Suprapubic skin (tissue), 3 donors: ENCODE measurements around the gene GRB14.

Experiments used
- CTCF ChIP-seq, 2 donors: fragments of 200-600 bp in 1 of 2; fragments of 450-650 bp in 1 of 2; sonication (generic) in 1 of 2; IDR thresholded peaks; one replicate each; pipeline ENCODE4 v1.5.1; 2016 to 2019; ENCODE audit warnings: antibody characterized with exemption in 2 of 2, mild to moderate bottlenecking in 1 of 2, moderate library complexity in 1 of 2
- POLR2AphosphoS5 ChIP-seq, 3 donors: sonication (generic); formaldehyde crosslinking; IDR thresholded peaks; one replicate each; pipeline ENCODE4 v1.6.1; 2017; ENCODE audit warnings: antibody characterized with exemption in 3 of 3

- TF ChIP-seq CTCF (IDR thresholded peaks at IDR 0.05) = no peak
- TF ChIP-seq POLR2AphosphoS5 (IDR thresholded peaks at IDR 0.05) = no peak
Observed at GRCh38 chr2:164651361-164651760, 30.1 kb upstream of the GRB14 start.
